Heart left ventricle (tissue), 16 donors: ENCODE data around the gene TPSB2. TPM values are rescaled to one million over a fixed set of nuclear protein-coding genes. Genes with fewer than 3 reads are reported as not detected.
A peak's percentile ranks its signal among the peaks of the same experiment; 100 is the strongest.
"Not testable (repeated sequence)": the region's sequence is repeated elsewhere in the genome, so short reads cannot be mapped to it uniquely, and the experiment has no call there.

Source experiments
- ATAC-seq, 4 donors: fragments of 200-7000 bp; cut with Tn5 transposase; one replicate each; pipeline ENCODE4 v1.9.1; 2020 to 2022; ENCODE audit warnings: moderate library complexity in 4 of 4, mild to moderate bottlenecking in 3 of 4, moderate number of reproducible peaks in 1 of 4
- DNase-seq, 5 donors: peaks; one replicate each; pipeline ENCODE4 v3.0.0-alpha.2; 2020
- H3K27ac ChIP-seq, 12 donors: fragments of 200-600 bp; sonication (generic) in 4 of 12; one replicate each; pipeline versions ENCODE4 v1.5.0 to v1.8.0; 2016 to 2022; ENCODE audit warnings: mild to moderate bottlenecking in 2 of 12
- H3K27me3 ChIP-seq, 9 donors: fragments of 200-600 bp; sonication (generic) in 2 of 9; one replicate each; pipeline versions ENCODE4 v1.5.1 to v1.8.0; 2016 to 2022; ENCODE audit warnings: mild to moderate bottlenecking in 3 of 9
- H3K36me3 ChIP-seq, 9 donors: fragments of 200-600 bp; sonication (generic) in 2 of 9; one replicate each; pipeline versions ENCODE4 v1.5.0 to v1.8.0; 2018 to 2022; ENCODE audit warnings: mild to moderate bottlenecking in 2 of 9
- H3K4me1 ChIP-seq, 12 donors: fragments of 200-600 bp; sonication (generic) in 4 of 12; one replicate each; pipeline versions ENCODE4 v1.5.0 to v1.8.0; 2016 to 2022; ENCODE audit warnings: mild to moderate bottlenecking in 3 of 12
- H3K4me3 ChIP-seq, 12 donors: fragments of 200-600 bp; sonication (generic) in 4 of 12; one replicate each; pipeline versions ENCODE4 v1.5.0 to v1.8.0; 2017 to 2022; ENCODE audit warnings: mild to moderate bottlenecking in 9 of 12, moderate library complexity in 4 of 12
- H3K9me3 ChIP-seq, 12 donors: fragments of 200-600 bp; sonication (generic) in 4 of 12; one replicate each; pipeline versions ENCODE4 v1.5.0 to v1.8.0; 2016 to 2022; ENCODE audit warnings: mild to moderate bottlenecking in 1 of 12
- CTCF ChIP-seq, 12 donors: fragments of 200-600 bp; sonication (generic) in 4 of 12; IDR thresholded peaks; one replicate each; pipeline versions ENCODE4 v1.5.0 to v1.8.0; 2018 to 2022; ENCODE audit warnings: antibody characterized with exemption in 12 of 12, mild to moderate bottlenecking in 5 of 12
- POLR2A ChIP-seq, 2 donors: fragments of 450-650 bp; IDR thresholded peaks; one replicate each; pipeline ENCODE4 v1.6.1; 2017; ENCODE audit warnings: antibody characterized with exemption in 2 of 2, mild to moderate bottlenecking in 2 of 2, moderate library complexity in 2 of 2
- WGBS, 4 donors: extraction: QIAGEN DNeasy Blood & Tissue Kit in 2 of 4; methylation state at CpG; one replicate each; pipeline versions ENCODE4 v1.1.5 to v1.1.7; 2013 to 2018; 5-methylcytosine and 5-hydroxymethylcytosine counted together
- intact Hi-C, 10 donors: fragments of 100-400 bp; cut with DNase I; formaldehyde crosslinking; loops; one replicate each; pipeline versions ENCODE4 v1.11.1 to v1.14.2; 2022
- polyA plus RNA-seq, 2 donors: library from polyadenylated mRNA; stranded (reverse); fragments of 200-250 nt; gene quantifications; one replicate each; pipeline ENCODE4 v1.2.3, GENCODE V29; 2013
- total RNA-seq, 9 donors: library from RNA; depleted of rRNA in 2 of 9; stranded (reverse); fragments of >200 nt in 2 of 9; fragmentation: NEBNext Ultra II Directional in 3 of 9; extraction: Animal tissue kit (Norgen Biotek cat#: 25700) in 3 of 9; gene quantifications; one replicate each; pipeline versions ENCODE4 v1.1.0 to v1.2.4, GENCODE V29; 2016 to 2023
- donor health status: ischemic (EF 13 %, LVEDD 7.1; RV severe dilation, severe dysfunction).
- donor health status: healthy with polysubstance abuse.
- donor health status: DM: no; HTN: yes; CAD: no.
- donor health status: DM: no; HTN: no; CAD: no.
- donor health status: ischemic (EF 25% LVEDD 6.9; RV normal size, moderate dysfunction).
- donor health status: ischemic (EF 25% LVEDD 5.7; RV mildly dilated, moderate dysfunction).
- donor health status: healthy.
- donor health status: DM: yes; HTN: yes; CAD: no.
- donor health status: ischemic (EF 35%, LVEDD 5.7; RV mildly dilated, moderate dysfunction).
- donor health status: nonischemic (EF 11% LVEDD 7.7; RV severe dilation, severe dysfunction).
- donor health status: DM: yes; HTN: yes; CAD: no.
- donor health status: PGD.
- donor health status: ischemic (EF 29% LVEDD 5.4; RV normal size, mild dysfunction).
- donor health status: nonischemic (EF 23%, LVEDD 6.1; RV moderate dilation, normal function).

The TPSB2 gene
- total and polyA plus RNA-seq, 11 donors, result 2.0 to 18.1 (median 2.3) TPM; not detected in 1

GRCh38 chr16:1238909-1239308 lies 8.9 kb upstream of the TPSB2 start:
- H3K36me3 ChIP-seq, intact Hi-C loops, H3K9me3 ChIP-seq, H3K27me3 ChIP-seq, H3K27ac ChIP-seq, H3K4me3 ChIP-seq, H3K4me1 ChIP-seq: not testable (repeated sequence)
- WGBS, 4 donors, result 51 to 72% (median 63%) methylated on average over 14 to 20 of the region's 23 CpGs
- peak in 2 of 4 donors; percentile 8 to 21 for ATAC-seq
- DNase-seq, result peak in 2 of 5 donors; percentile 5 to 14

GRCh38 chr16:1237990-1238389 lies 8.0 kb upstream of the TPSB2 start:
- no peak overlapping the region for H3K4me3 ChIP-seq
- 80 to 87% (median 83%) methylated on average over 9 of the region's 9 CpGs for WGBS, 4 donors
- no peak for TF ChIP-seq CTCF (IDR thresholded peaks at IDR 0.05)
- no peak for TF ChIP-seq POLR2A (IDR thresholded peaks at IDR 0.05)
- H3K27ac ChIP-seq, result no peak overlapping the region
- H3K4me1 ChIP-seq, result no peaks in the 10 kb centered on the region
- H3K27me3 ChIP-seq, result no peaks in the 10 kb centered on the region
- no peaks in the 10 kb centered on the region for H3K9me3 ChIP-seq
- ATAC-seq (no peak), DNase-seq (peak in 1 of 5 donors; percentile 6)
- no peaks in the 10 kb centered on the region for H3K36me3 ChIP-seq
- intact Hi-C loops, result no loop called here

GRCh38 chr16:1236659-1237058 lies 6.7 kb upstream of the TPSB2 start:
- intact Hi-C loops, result not testable (repeated sequence)

GRCh38 chr16:1232049-1232748 lies 2.2 kb upstream of the TPSB2 start:
- H3K27ac ChIP-seq, DNase-seq, H3K36me3 ChIP-seq, H3K27me3 ChIP-seq, intact Hi-C loops, H3K9me3 ChIP-seq, H3K4me1 ChIP-seq, H3K4me3 ChIP-seq: not testable (repeated sequence)
- peak in 3 of 4 donors; percentile 44 to 73 (median 62) for ATAC-seq
- no CpG with 5 or more reads among the region's 47 CpGs for WGBS, 4 donors

More at GRCh38 chr16:1236659-1237058, 6.7 kb upstream of the TPSB2 start:
- H3K4me3 ChIP-seq, H3K27me3 ChIP-seq, H3K9me3 ChIP-seq, H3K4me1 ChIP-seq, H3K36me3 ChIP-seq, H3K27ac ChIP-seq, DNase-seq: not testable (repeated sequence)
- peak in 3 of 4 donors; percentile 44 to 67 (median 58) for ATAC-seq
- no CpG with 5 or more reads among the region's 29 CpGs for WGBS, 4 donors

GRCh38 chr16:1231301-1231700 lies 1.3 kb upstream of the TPSB2 start:
- H3K4me1 ChIP-seq, H3K27ac ChIP-seq, H3K4me3 ChIP-seq, intact Hi-C loops, ATAC-seq, H3K9me3 ChIP-seq, H3K27me3 ChIP-seq, H3K36me3 ChIP-seq: not testable (repeated sequence)
- whole genome bisulfite sequencing, 4 donors, result 83 to 90% (median 84%) methylated on average over 2 to 7 of the region's 7 CpGs
- DNase-seq, result peak in 2 of 5 donors; percentile 9 to 25

- H3K27me3 ChIP-seq, H3K4me3 ChIP-seq, H3K36me3 ChIP-seq, ATAC-seq, H3K4me1 ChIP-seq, intact Hi-C loops, H3K27ac ChIP-seq, H3K9me3 ChIP-seq: not testable (repeated sequence)
- DNase-seq, result peak in 1 of 5 donors; percentile 21
- WGBS, 4 donors, result 78 to 88% (median 82%) methylated on average over 4 to 17 of the region's 17 CpGs
Observed at GRCh38 chr16:1230471-1231212, 658 bp upstream of the TPSB2 start.

- H3K27ac ChIP-seq, H3K4me1 ChIP-seq, H3K9me3 ChIP-seq, H3K4me3 ChIP-seq, H3K27me3 ChIP-seq, ATAC-seq, intact Hi-C loops, H3K36me3 ChIP-seq: not testable (repeated sequence)
- peak in 1 of 5 donors; percentile 11 for DNase-seq
- 84 to 90% methylated on average over 10 to 12 of the region's 13 CpGs; no CpG with 5 or more reads in 2 of the 4 donors for WGBS, 4 donors
Observed at GRCh38 chr16:1229476-1229875, 508 bp downstream of the TPSB2 start.

GRCh38 chr16:1228227-1228626 lies 1.8 kb downstream of the TPSB2 start:
- intact Hi-C loops, H3K4me1 ChIP-seq, H3K9me3 ChIP-seq, H3K4me3 ChIP-seq, H3K27ac ChIP-seq, H3K27me3 ChIP-seq, ATAC-seq, H3K36me3 ChIP-seq: not testable (repeated sequence)
- peak in 2 of 5 donors; percentile 10 to 11 for DNase-seq
- 72 to 78% (median 73%) methylated on average over 6 to 7 of the region's 7 CpGs for WGBS, 4 donors

- H3K27ac ChIP-seq, H3K4me1 ChIP-seq, H3K36me3 ChIP-seq, intact Hi-C loops, H3K4me3 ChIP-seq, DNase-seq, ATAC-seq, H3K9me3 ChIP-seq, H3K27me3 ChIP-seq: not testable (repeated sequence)
- 33 to 46% (median 34%) methylated on average over 5 to 14 of the region's 14 CpGs for WGBS, 4 donors
Observed at GRCh38 chr16:1226692-1227091, 3.3 kb downstream of the TPSB2 start.

- 54 to 62% (median 60%) methylated on average over 17 to 24 of the region's 24 CpGs for WGBS, 4 donors
- H3K27me3 ChIP-seq, intact Hi-C loops, H3K4me3 ChIP-seq, H3K36me3 ChIP-seq, H3K9me3 ChIP-seq, DNase-seq, H3K4me1 ChIP-seq: not testable (repeated sequence)
- peak overlapping the region in 1 of 12 donors; percentile 80 for H3K27ac ChIP-seq
- peak in 1 of 4 donors; percentile 8 for ATAC-seq
Observed at GRCh38 chr16:1225728-1226311, 4.2 kb downstream of the TPSB2 start.
